Hippocampal formation (tissue), 2 donors: ENCODE data around the gene TEX22.

Source experiments
- DNase-seq, 2 donors: peaks; one replicate each; lab custom pipeline; 2025; lab: John Stamatoyannopoulos, UW

TEX22 gene

GRCh38 chr14:105384605-105385321 lies 13.6 kb upstream of the TEX22 start:
- no peak for DNase-seq

GRCh38 chr14:105385322-105385637 lies 13.1 kb upstream of the TEX22 start:
- DNase-seq = no peak

GRCh38 chr14:105385698-105386365 lies 12.5 kb upstream of the TEX22 start:
- DNase-seq = no peak

GRCh38 chr14:105386581-105387529 lies 11.5 kb upstream of the TEX22 start:
- no peak for DNase-seq

GRCh38 chr14:105387530-105387922 lies 10.8 kb upstream of the TEX22 start:
- DNase-seq = no peak

- no peak for DNase-seq
These were observed 10.0 kb upstream of the TEX22 start for GRCh38 chr14:105388110-105388951.

- DNase-seq = no peak
These were observed 9.4 kb upstream of the TEX22 start for GRCh38 chr14:105388976-105389375.

GRCh38 chr14:105389534-105389933 lies 8.8 kb upstream of the TEX22 start:
- DNase-seq = no peak

- peak; percentile 8 to 29 for DNase-seq
These were observed 8.1 kb upstream of the TEX22 start for GRCh38 chr14:105389976-105390848.

GRCh38 chr14:105390849-105391500 lies 7.4 kb upstream of the TEX22 start:
- DNase-seq = no peak

GRCh38 chr14:105391541-105391940 lies 6.8 kb upstream of the TEX22 start:
- no peak for DNase-seq

- no peak for DNase-seq
These were observed 5.9 kb upstream of the TEX22 start for GRCh38 chr14:105392131-105393090.

GRCh38 chr14:105393151-105393550 lies 5.2 kb upstream of the TEX22 start:
- no peak for DNase-seq

GRCh38 chr14:105394714-105395537 lies 3.4 kb upstream of the TEX22 start:
- DNase-seq = no peak

- no peak for DNase-seq
These were observed 2.8 kb upstream of the TEX22 start for GRCh38 chr14:105395538-105395854.

- no peak for DNase-seq
These were observed 897 bp upstream of the TEX22 start for GRCh38 chr14:105397350-105397931.

GRCh38 chr14:105398726-105399465 lies 558 bp downstream of the TEX22 start:
- no peak for DNase-seq
